AG09309 (cell line): ENCODE results near the gene AMDHD2.
"Not testable (repeated sequence)": the region's sequence is repeated elsewhere in the genome, so short reads cannot be mapped to it uniquely, and the experiment has no call there.

ENCODE experiments used
- DNase-seq: peaks from one replicate; pipeline ENCODE4 v3.0.0-alpha.2; 2010; ENCODE audit warnings: low read depth
- H3K4me3 ChIP-seq: 2 replicates; pipeline ENCODE4 v1.5.1; 2011; ENCODE audit warnings: mild to moderate bottlenecking, low read depth, low read length, moderate library complexity; ENCODE audit not compliant: control insufficient read depth
- CTCF ChIP-seq: IDR thresholded peaks from 2 replicates; pipeline ENCODE4 v1.5.1; 2011; ENCODE audit warnings: mild to moderate bottlenecking, low read depth, low read length, inconsistent platforms; ENCODE audit not compliant: insufficient read depth, control insufficient read depth; ENCODE audit errors: missing control alignments

AMDHD2 gene

GRCh38 chr16:2530629-2531318, 10.6 kb downstream of the AMDHD2 start:
- TF ChIP-seq CTCF: no peak
- DNase-seq: no peak
- no peak overlapping the region for H3K4me3 ChIP-seq

- DNase-seq: no peak
- TF ChIP-seq CTCF: no peak
- peak within 1 kb of the TSS; percentile 83 for H3K4me3 ChIP-seq
Observed at GRCh38 chr16:2531371-2531695, 11.2 kb downstream of the AMDHD2 start, which contains the start of gene CEMP1. TSS of gene CEMP1 (minus strand) at chr16:2531408. CDS start at chr16:2531073, 335 bp downstream.

- peak; percentile 82 for DNase-seq
- TF ChIP-seq CTCF: no peak
- peak overlapping the region; percentile 83 for H3K4me3 ChIP-seq
Observed at GRCh38 chr16:2531696-2532493, 11.7 kb downstream of the AMDHD2 start.

- no peak for TF ChIP-seq CTCF
- no peak for DNase-seq
- peak overlapping the region; percentile 83 for H3K4me3 ChIP-seq
Observed at GRCh38 chr16:2532494-2533141, 12.4 kb downstream of the AMDHD2 start.

- not testable (repeated sequence) for H3K4me3 ChIP-seq, DNase-seq
Observed at GRCh38 chr16:2533142-2533755, 13.1 kb downstream of the AMDHD2 start.

- TF ChIP-seq CTCF: no peak
- DNase-seq: no peak
- no peak overlapping the region for H3K4me3 ChIP-seq
Observed at GRCh38 chr16:2533912-2534311, 13.7 kb downstream of the AMDHD2 start.

- H3K4me3 ChIP-seq, DNase-seq: not testable (repeated sequence)
Observed at GRCh38 chr16:2534335-2534734, 14.2 kb downstream of the AMDHD2 start.
